Measurements from ENCODE around the gene SUCLA2. TPM values are rescaled to one million over a fixed set of nuclear protein-coding genes. Genes with fewer than 3 reads are reported as not detected.

The SUCLA2 gene
- total and polyA plus RNA-seq, 2 of the 8 experiments (the other 6 are each of a cell fraction or from before 2014, with no cell fraction given): 23.5 to 78.8 TPM

GRCh38 chr13:48037346-48038173 lies 36.5 kb upstream of the SUCLA2 start, which contains the start of gene NUDT15:
Gene NUDT15 (plus strand): TSS chr13:48037726. CDS start chr13:48037747, 21 bp downstream.
- FAIRE-seq (peak; percentile 77), DNase-seq (ENCODE audit: low read depth in 1 of 2, low spot score in 2 of 2) (peak; percentile 93 to 96)
- peak within 1 kb of the TSS; percentile 88 for H3K18ac ChIP-seq (ENCODE audit: extremely low read depth, low read length)
- peak within 1 kb of the TSS; percentile 62 to 85 (median 70) for H3K4me3 ChIP-seq (ENCODE audit: extremely low read depth in 1 of 4, insufficient read depth in 2 of 4, low read depth in 3 of 4, low read length in 4 of 4)
- peak within 1 kb of the TSS; percentile 95 for H4K5ac ChIP-seq (ENCODE audit: insufficient read length, low read depth, low read length)
- peak within 1 kb of the TSS; percentile 93 for H2BK5ac ChIP-seq (ENCODE audit: low read depth, low read length)
- peak within 1 kb of the TSS; percentile 97; the same call in 1 of the 2 replicates for H2BK15ac ChIP-seq (ENCODE audit: low read length)
- H3K4me1 ChIP-seq (replicated peaks in 1 of 4; ENCODE audit: control insufficient read depth in 3 of 4, insufficient read depth in 4 of 4, low read length in 3 of 4): peaks cover 0 to 4% (median 2%) of the 10 kb centered on the region in 4 experiments; a peak in 3 of 7 replicates
- H3K79me1 ChIP-seq (ENCODE audit: low read depth, low read length): 0 out of 2 replicates have a peak, but pooled peaks cover 2% of the 10 kb centered on the region
- H3K23me2 ChIP-seq (ENCODE audit: low read depth, low read length): peaks cover 6% of the 10 kb centered on the region
- peak within 1 kb of the TSS; percentile 77; the same call in 1 of the 2 replicates for H2BK20ac ChIP-seq (ENCODE audit: low read length)
- H2BK120ac ChIP-seq (replicated peaks; ENCODE audit: low read depth, low read length): peak within 1 kb of the TSS; percentile 48
- H3K79me2 ChIP-seq (ENCODE audit: control insufficient read depth in 1 of 2, insufficient read depth in 2 of 2, low read length in 2 of 2): peaks cover 0 to 19% of the 10 kb centered on the region in 2 experiments; a peak in 3 of 4 replicates
- no peaks in the 10 kb centered on the region for H3K27me3 ChIP-seq (replicated peaks in 1 of 4; ENCODE audit: control insufficient read depth in 3 of 4, extremely low read depth in 1 of 4, insufficient read depth in 3 of 4, low read length in 3 of 4)
- POLR2A ChIA-PET (ENCODE audit: partially characterized antibody): interaction anchor here (0.7 to 5.1 kb wide), 21 partner anchors 10 to 495 kb away, joined by 3 to 48 read pairs (median 4); partner anchors contain the start of genes ITM2B, MED4, RCBTB2 and SUCLA2
- peak within 1 kb of the TSS; percentile 95 for H2AFZ ChIP-seq (ENCODE audit: low read length)
- H3K56ac ChIP-seq (replicated peaks; ENCODE audit: insufficient read length, low read depth, low read length): peak within 1 kb of the TSS; percentile 71
- peak within 1 kb of the TSS; percentile 92 for H3K4ac ChIP-seq (replicated peaks; ENCODE audit: insufficient read length, low read depth, low read length)
- H2BK12ac ChIP-seq (ENCODE audit: low read depth, low read length): peak within 1 kb of the TSS; percentile 84; the same call in 1 of the 2 replicates
- H4K91ac ChIP-seq (replicated peaks; ENCODE audit: insufficient read length, low read length): peak within 1 kb of the TSS; percentile 78
- H3K14ac ChIP-seq (ENCODE audit: insufficient read length): no peak within 1 kb of the TSS
- peaks cover 3 to 5% of the 10 kb centered on the region in 2 experiments; a peak in 2 of 4 replicates for H3K9me3 ChIP-seq (ENCODE audit: insufficient read depth in 2 of 2, low read depth in 1 of 2, low read length in 1 of 2)
- peak within 1 kb of the TSS; percentile 73 to 77 for H3K4me2 ChIP-seq (ENCODE audit: insufficient read depth in 1 of 2, low read depth in 2 of 2, low read length in 2 of 2)
- peak within 1 kb of the TSS; percentile 82 to 96 (median 92) for H3K9ac ChIP-seq (replicated peaks in 1 of 4; ENCODE audit: extremely low read depth in 1 of 4, low read depth in 3 of 4, low read length in 3 of 4)
- H3K36me3 ChIP-seq (ENCODE audit: control insufficient read depth in 2 of 4, insufficient read depth in 4 of 4, low read length in 3 of 4): peaks cover 7 to 12% (median 10%) of the 10 kb centered on the region in 4 experiments; a peak in 5 of 8 replicates
- 1% methylated on average over 77 of the region's 82 CpGs; no CpG with 5 or more reads in 1 of the 2 experiments for WGBS, 2 experiments (ENCODE audit: extremely low coverage in 1 of 2, insufficient coverage in 1 of 2, insufficient read length in 1 of 2, insufficient replicate concordance in 2 of 2, low coverage in 1 of 2, low lambda C conversion rate in 2 of 2, missing lambda C conversion rate in 1 of 2)
- CTCF ChIA-PET (ENCODE audit: partially characterized antibody): interaction anchor here (0.6 to 3.9 kb wide), 18 partner anchors 9 to 1223 kb away, joined by 3 to 50 read pairs (median 4); partner anchors contain the start of genes MED4 and SUCLA2
- H4K8ac ChIP-seq (ENCODE audit: extremely low read depth, insufficient read depth, low read length): peak within 1 kb of the TSS; percentile 98
- no peak within 1 kb of the TSS for H2AK5ac ChIP-seq (ENCODE audit: low read depth, low read length)
- peaks cover 0 to 3% of the 10 kb centered on the region in 2 experiments for H4K20me1 ChIP-seq (replicated peaks in 1 of 2; ENCODE audit: control insufficient read depth in 1 of 2, insufficient read depth in 2 of 2, low read length in 2 of 2)
- H3K23ac ChIP-seq (ENCODE audit: insufficient read length): no peak within 1 kb of the TSS
- H3K27ac ChIP-seq (ENCODE audit: low read depth, low read length): peak within 1 kb of the TSS; percentile 96
- TF ChIP-seq ATF3 (IDR thresholded peaks at IDR 0.05; ENCODE audit: insufficient read depth, low read depth, low read length): no peak
- TF ChIP-seq CREB1 (IDR thresholded peaks at IDR 0.05): peak; percentile 84
- TF ChIP-seq RXRA (IDR thresholded peaks at IDR 0.05; ENCODE audit: insufficient read depth, low read depth, low read length): peak; percentile 97
- TF ChIP-seq NANOG (IDR thresholded peaks at IDR 0.05; ENCODE audit: insufficient read depth, low read depth, low read length, poor library complexity, severe bottlenecking): no peak
- TF ChIP-seq PHF8 (conservative IDR thresholded peaks at IDR 0.05; ENCODE audit: low read depth, low read length): peak; percentile 100
- TF ChIP-seq SAP30 (IDR thresholded peaks at IDR 0.05; ENCODE audit: insufficient read depth, insufficient replicate concordance, low read length): no peak
- peak; percentile 23 to 72; a peak in 2 of 3 replicates for TF ChIP-seq EP300 (IDR thresholded peaks at IDR 0.05; ENCODE audit: borderline replicate concordance in 1 of 2, low read depth in 2 of 2, low read length in 2 of 2)
- peak; percentile 81 for TF ChIP-seq TBP (IDR thresholded peaks at IDR 0.05; ENCODE audit: low read depth, low read length)
